Panc1 (cell line): Measurements from ENCODE around the gene OR51A4. TPM values are rescaled to one million over a fixed set of nuclear protein-coding genes. Genes with fewer than 3 reads are reported as not detected.

Experiments used
- ATAC-seq: fragments of 200-7000 bp; cut with Tn5 transposase; 2 replicates; pipeline ENCODE4 v1.9.1; 2020; ENCODE audit warnings: mild to moderate bottlenecking, moderate library complexity
- BruUV-seq: library from RNA; stranded (reverse); fragments of 400-500 nt; replicated peaks from 2 replicates; lab custom pipeline; 2021; lab: Mats Ljungman, UMichigan
- CTCF ChIA-PET: fragments of 300-600 bp; sonication (Branson Sonifier 250); formaldehyde crosslinking; loops from one replicate; lab custom pipeline; 2022; ENCODE audit warnings: antibody characterized with exemption; lab: Charles Lee
- POLR2A ChIA-PET: fragments of 300-600 bp; sonication (Branson Sonifier 250); formaldehyde crosslinking; loops from one replicate; lab custom pipeline; 2022; ENCODE audit warnings: antibody characterized with exemption; lab: Charles Lee
- DNase-seq: peaks from one replicate; pipeline ENCODE4 v3.0.0-alpha.2; 2010; ENCODE audit warnings: low read depth, low spot score
- H3K27ac ChIP-seq: 2 replicates; pipeline ENCODE4 v1.5.1; 2011; ENCODE audit warnings: mild to moderate bottlenecking, low read length, inconsistent platforms
- H3K27me3 ChIP-seq: fragments of 200-500 bp; sonication (Bioruptor generic); 2 replicates; pipeline ENCODE4 v1.6.0; 2014; ENCODE audit warnings: low read length, inconsistent platforms; ENCODE audit not compliant: control insufficient read depth, insufficient read depth
- H3K36me3 ChIP-seq: fragments of 200-500 bp; sonication (Bioruptor generic); 2 replicates; pipeline ENCODE4 v1.5.1; 2014; ENCODE audit warnings: inconsistent platforms, mild to moderate bottlenecking, low read length, moderate library complexity; ENCODE audit not compliant: control insufficient read depth, insufficient read depth
- H3K4me1 ChIP-seq: 2 replicates; pipeline ENCODE4 v1.5.1; 2011; ENCODE audit warnings: inconsistent platforms, mild to moderate bottlenecking, low read length, moderate library complexity; ENCODE audit not compliant: control insufficient read depth, insufficient read depth
- H3K4me3 ChIP-seq, 2 experiments: 2 replicates each; pipeline ENCODE4 v1.5.1; 2011 to 2012; ENCODE audit warnings: low read depth in 2 of 2, low read length in 2 of 2, mild to moderate bottlenecking in 2 of 2, inconsistent platforms in 1 of 2, moderate library complexity in 1 of 2
- H3K9me3 ChIP-seq: fragments of 200-500 bp; sonication (Bioruptor generic); 2 replicates; pipeline ENCODE4 v1.5.1; 2014; ENCODE audit warnings: low read depth, mild to moderate bottlenecking, inconsistent platforms, low read length, moderate library complexity; ENCODE audit not compliant: control insufficient read depth, insufficient read depth
- POLR2AphosphoS5 ChIP-seq: IDR thresholded peaks from 2 replicates; pipeline ENCODE4 v1.6.1; 2012; ENCODE audit warnings: mild to moderate bottlenecking, low read depth, low read length, moderate library complexity
- SIN3A ChIP-seq: IDR thresholded peaks from 2 replicates; pipeline ENCODE4 v1.6.1; 2012; ENCODE audit warnings: low read depth, mild to moderate bottlenecking, low read length, moderate library complexity, borderline replicate concordance; ENCODE audit not compliant: insufficient read depth
- TCF7L2 ChIP-seq: IDR thresholded peaks from 2 replicates; pipeline ENCODE4 v1.6.1; 2011; ENCODE audit warnings: mild to moderate bottlenecking, low read depth, low read length, inconsistent platforms
- in situ Hi-C: cut with HindIII; loops from 2 replicates; pipeline ENCODE4 v1.10.0; 2016; ENCODE audit warnings: low sequenced_read_pairs, low pct_unique_long_range_greater_than_20kb
- intact Hi-C: fragments of 100-400 bp; cut with micrococcal nuclease; formaldehyde crosslinking; loops from one replicate; pipeline ENCODE4 v1.10.0; 2022; ENCODE audit not compliant: unreplicated experiment
- total RNA-seq: library from RNA; stranded (reverse); gene quantifications from one replicate; pipeline ENCODE4 v1.2.1, GENCODE V29; 2021; ENCODE audit not compliant: unreplicated experiment
- TF ChIP-seq, protein P1 (sequence below), 2 experiments: IDR thresholded peaks; 2 replicates each; pipeline ENCODE4 v1.6.1; 2011 to 2012; ENCODE audit warnings: low read depth in 2 of 2, control low read depth in 1 of 2, low read length in 1 of 2, mild to moderate bottlenecking in 1 of 2, moderate library complexity in 1 of 2; ENCODE audit not compliant: insufficient read depth in 1 of 2
- TF ChIP-seq, protein P2 (sequence below): fragments of 450-650 bp; IDR thresholded peaks from 2 replicates; pipeline ENCODE4 v1.5.1; 2017; ENCODE audit warnings: mild to moderate bottlenecking

OR51A4 gene
- total RNA-seq, 1 experiment from 2014 or later, result not detected

DNA sequence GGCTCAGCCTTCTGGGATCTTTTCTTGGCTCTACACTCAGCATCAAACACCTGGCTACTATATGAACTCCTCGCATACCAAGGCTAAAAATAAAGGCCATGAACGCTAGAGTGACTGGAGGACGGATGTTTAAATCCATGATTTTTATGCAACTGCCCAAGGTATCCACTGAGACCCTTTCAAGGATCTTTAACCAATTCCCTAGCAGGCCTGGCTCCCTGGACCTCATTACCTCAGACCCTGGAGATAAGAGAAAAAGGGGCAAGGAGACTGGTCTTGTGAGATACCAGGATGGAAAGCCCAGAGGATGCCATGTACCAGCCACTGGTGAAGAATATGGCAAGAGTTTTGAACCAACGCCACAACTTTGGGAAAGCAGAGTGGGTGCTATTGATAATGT lies 28.2 kb downstream of the OR51A4 start, which contains the start of gene OR51G2:
TSS of gene OR51G2 (minus strand) at position 101 of the 400 bp plus-strand sequence. CDS start 3,687 bp downstream, outside the sequence.
- Histone ChIP-seq H3K27me3 (no peaks in the 10 kb centered on the region), H3K4me1 (no peaks in the 10 kb centered on the region), H3K9me3 (0 out of 2 replicates have a peak, but pooled peaks cover 2% of the 10 kb centered on the region), H3K27ac (no peak within 1 kb of the TSS), H3K4me3 (no peak within 1 kb of the TSS), H3K36me3 (no peaks in the 10 kb centered on the region)
- POLR2A ChIA-PET, result no interaction called here
- in situ Hi-C loops, result no loop called here
- DNase-seq (no peak), ATAC-seq (no peak)
- no TSS peak for BruUV-seq
- CTCF ChIA-PET, result no interaction called here
- intact Hi-C loops, result no loop called here
- TF ChIP-seq, protein P1, sequence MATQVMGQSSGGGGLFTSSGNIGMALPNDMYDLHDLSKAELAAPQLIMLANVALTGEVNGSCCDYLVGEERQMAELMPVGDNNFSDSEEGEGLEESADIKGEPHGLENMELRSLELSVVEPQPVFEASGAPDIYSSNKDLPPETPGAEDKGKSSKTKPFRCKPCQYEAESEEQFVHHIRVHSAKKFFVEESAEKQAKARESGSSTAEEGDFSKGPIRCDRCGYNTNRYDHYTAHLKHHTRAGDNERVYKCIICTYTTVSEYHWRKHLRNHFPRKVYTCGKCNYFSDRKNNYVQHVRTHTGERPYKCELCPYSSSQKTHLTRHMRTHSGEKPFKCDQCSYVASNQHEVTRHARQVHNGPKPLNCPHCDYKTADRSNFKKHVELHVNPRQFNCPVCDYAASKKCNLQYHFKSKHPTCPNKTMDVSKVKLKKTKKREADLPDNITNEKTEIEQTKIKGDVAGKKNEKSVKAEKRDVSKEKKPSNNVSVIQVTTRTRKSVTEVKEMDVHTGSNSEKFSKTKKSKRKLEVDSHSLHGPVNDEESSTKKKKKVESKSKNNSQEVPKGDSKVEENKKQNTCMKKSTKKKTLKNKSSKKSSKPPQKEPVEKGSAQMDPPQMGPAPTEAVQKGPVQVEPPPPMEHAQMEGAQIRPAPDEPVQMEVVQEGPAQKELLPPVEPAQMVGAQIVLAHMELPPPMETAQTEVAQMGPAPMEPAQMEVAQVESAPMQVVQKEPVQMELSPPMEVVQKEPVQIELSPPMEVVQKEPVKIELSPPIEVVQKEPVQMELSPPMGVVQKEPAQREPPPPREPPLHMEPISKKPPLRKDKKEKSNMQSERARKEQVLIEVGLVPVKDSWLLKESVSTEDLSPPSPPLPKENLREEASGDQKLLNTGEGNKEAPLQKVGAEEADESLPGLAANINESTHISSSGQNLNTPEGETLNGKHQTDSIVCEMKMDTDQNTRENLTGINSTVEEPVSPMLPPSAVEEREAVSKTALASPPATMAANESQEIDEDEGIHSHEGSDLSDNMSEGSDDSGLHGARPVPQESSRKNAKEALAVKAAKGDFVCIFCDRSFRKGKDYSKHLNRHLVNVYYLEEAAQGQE (IDR thresholded peaks at IDR 0.05; ENCODE audit: insufficient read depth in 1 of 2, low read depth in 2 of 2, low read length in 1 of 2), result no peak
- TF ChIP-seq POLR2AphosphoS5, result no peak
- no peak for TF ChIP-seq TCF7L2
- TF ChIP-seq SIN3A, result no peak
- TF ChIP-seq, protein P2, sequence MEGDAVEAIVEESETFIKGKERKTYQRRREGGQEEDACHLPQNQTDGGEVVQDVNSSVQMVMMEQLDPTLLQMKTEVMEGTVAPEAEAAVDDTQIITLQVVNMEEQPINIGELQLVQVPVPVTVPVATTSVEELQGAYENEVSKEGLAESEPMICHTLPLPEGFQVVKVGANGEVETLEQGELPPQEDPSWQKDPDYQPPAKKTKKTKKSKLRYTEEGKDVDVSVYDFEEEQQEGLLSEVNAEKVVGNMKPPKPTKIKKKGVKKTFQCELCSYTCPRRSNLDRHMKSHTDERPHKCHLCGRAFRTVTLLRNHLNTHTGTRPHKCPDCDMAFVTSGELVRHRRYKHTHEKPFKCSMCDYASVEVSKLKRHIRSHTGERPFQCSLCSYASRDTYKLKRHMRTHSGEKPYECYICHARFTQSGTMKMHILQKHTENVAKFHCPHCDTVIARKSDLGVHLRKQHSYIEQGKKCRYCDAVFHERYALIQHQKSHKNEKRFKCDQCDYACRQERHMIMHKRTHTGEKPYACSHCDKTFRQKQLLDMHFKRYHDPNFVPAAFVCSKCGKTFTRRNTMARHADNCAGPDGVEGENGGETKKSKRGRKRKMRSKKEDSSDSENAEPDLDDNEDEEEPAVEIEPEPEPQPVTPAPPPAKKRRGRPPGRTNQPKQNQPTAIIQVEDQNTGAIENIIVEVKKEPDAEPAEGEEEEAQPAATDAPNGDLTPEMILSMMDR, result no peak

DNA sequence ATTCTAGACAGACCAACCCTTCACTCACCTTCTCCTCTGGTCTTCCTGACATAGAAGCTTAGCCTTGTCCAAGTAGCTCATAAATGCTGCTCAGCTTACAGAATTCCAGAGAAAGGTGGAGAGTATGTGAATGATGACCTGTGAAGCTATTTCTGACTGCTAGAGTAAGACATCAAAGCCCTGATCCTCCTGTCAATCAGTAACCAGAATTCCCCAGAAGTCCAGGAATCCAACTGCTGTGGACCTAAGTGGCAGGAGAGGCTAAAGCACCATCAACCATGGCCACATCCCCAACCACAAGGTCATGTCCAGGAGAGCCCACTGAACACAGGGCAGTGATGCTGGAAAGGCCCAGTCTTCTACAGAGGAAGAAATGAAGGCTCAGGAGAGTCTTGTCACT lies 30.8 kb downstream of the OR51A4 start:
- in situ Hi-C loops (no loop called here), intact Hi-C loops (no loop called here)
- TF ChIP-seq SIN3A (no peak), POLR2AphosphoS5 (no peak), TCF7L2 (no peak)
- TF ChIP-seq, protein P2, result no peak
- TF ChIP-seq, protein P1 (IDR thresholded peaks at IDR 0.05; ENCODE audit: insufficient read depth in 1 of 2, low read depth in 2 of 2, low read length in 1 of 2), result no peak
- H3K4me1 ChIP-seq, result no peaks in the 10 kb centered on the region
- ATAC-seq (no peak), DNase-seq (no peak)
- no peaks in the 10 kb centered on the region for H3K27me3 ChIP-seq
- BruUV-seq, result no TSS peak
- H3K27ac ChIP-seq, result no peak overlapping the region
- no peak overlapping the region for H3K4me3 ChIP-seq
- H3K9me3 ChIP-seq, result no peaks in the 10 kb centered on the region
- no peaks in the 10 kb centered on the region for H3K36me3 ChIP-seq
- POLR2A ChIA-PET, result no interaction called here
- CTCF ChIA-PET, result no interaction called here
